HuH-7 (cell line): Measurements from ENCODE around the gene AQP12B.
"Not testable (repeated sequence)": the region's sequence is repeated elsewhere in the genome, so short reads cannot be mapped to it uniquely, and the experiment has no call there.

Source experiments
- DNase-seq: peaks from one replicate; pipeline ENCODE4 v3.0.0; 2011; ENCODE audit warnings: low spot score

The AQP12B gene

DNA sequence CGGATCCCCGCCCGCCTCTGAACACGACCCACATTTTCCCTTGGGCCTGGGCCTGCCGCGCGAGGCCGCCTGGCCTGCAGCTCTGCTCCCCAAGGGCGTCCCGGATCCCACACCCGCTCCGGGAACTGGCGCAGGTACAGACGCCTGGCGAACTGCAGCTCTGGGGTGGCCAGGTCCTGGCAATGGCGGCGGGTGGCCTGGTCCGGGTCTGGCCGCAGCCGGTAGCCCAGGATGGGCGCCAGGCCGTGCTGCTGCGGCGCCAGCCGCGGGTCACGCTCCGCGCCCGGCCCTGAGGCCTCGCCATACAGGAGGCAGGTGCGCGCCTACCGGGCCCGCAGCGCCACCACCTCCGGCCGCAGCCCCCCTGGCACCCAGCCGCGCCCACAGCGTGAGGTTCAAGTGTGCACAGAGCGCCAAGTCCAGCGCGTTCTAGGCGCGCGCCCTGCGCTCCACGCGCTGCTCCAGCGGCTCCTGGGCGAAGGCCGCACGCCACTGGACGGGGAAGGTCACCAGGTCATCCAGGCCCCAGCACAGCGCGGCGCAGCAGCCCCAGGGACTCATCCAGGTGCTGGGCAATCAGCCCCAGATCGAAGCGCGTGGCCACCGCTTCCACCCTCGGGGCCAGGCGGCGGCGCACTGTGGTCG, 18.5 kb upstream of the AQP12B start:
- DNase-seq: no peak

DNA sequence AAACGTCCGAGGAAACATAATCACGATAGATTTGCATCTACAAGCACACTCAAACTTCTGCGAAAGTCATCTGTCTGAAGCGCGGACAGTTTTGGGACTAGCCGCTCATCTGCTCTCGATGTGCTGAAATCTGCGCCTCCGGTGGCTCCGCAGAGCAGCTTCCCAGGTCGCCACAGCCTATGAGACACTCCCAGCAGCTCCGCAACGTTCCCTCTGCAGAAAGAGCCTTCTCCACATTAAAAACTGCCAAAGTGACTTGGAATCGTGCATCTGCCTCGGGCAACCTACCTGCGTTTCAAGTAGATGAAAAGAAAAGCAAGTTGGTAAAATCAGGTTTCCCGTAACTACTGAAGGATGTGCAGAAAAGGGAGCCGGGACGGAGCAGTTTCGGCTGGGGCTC, 17.9 kb upstream of the AQP12B start:
- DNase-seq: not testable (repeated sequence)

DNA sequence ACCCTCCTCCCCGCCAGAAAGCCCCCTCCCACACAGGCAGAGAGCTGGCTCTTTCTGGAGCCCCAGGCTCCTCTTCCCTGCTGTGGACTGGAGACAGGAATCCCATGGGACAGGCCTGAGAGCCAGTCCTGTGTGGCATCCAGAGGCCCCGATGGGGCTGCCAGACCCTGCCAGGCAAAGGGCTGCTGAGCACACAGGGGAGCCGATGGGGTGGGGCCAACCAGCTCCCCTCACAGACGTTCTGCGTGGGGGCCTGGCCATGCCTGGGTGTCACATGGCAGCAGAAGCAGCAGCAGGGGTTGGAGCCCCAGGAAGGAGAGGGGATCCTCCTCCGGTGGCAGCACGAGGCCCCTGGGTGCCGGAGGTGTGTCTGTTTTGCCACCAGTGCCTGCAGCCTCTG, 17.1 kb upstream of the AQP12B start:
- DNase-seq: not testable (repeated sequence)

DNA sequence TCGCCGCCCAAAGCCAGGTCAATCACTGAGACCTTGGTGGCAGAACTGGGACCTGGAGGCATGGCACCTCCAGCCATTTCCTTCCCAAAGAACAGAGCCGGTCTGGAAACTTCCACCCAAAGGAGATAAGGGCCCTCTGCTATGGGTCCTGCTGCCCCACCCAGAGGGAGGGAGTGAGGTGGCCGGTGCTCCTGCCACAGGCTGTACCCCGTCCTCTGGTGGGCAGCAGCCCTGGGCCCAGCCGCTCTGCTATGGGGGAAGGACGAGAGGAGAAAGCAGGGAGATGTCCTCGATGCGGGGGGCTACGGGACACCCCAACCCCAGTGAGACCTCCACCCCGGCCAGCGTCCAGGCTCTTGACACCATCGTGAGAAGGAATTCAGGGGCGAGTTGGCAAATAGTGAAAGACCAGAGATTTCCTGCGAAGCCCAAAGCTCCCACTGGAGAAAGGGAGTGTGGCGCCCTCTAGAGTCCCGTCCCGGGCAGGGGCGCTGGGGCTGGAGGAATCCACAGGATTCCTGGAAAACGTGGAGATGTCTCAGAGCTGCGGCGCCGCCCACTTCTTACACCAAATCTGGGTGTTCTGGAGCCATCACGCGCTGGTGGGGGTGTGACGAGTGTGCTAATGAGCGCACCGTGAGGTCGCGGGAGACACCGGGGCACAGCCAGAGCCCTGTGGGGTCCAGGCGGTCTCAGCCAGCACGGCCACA, 16.3 kb upstream of the AQP12B start:
- not testable (repeated sequence) for DNase-seq

DNA sequence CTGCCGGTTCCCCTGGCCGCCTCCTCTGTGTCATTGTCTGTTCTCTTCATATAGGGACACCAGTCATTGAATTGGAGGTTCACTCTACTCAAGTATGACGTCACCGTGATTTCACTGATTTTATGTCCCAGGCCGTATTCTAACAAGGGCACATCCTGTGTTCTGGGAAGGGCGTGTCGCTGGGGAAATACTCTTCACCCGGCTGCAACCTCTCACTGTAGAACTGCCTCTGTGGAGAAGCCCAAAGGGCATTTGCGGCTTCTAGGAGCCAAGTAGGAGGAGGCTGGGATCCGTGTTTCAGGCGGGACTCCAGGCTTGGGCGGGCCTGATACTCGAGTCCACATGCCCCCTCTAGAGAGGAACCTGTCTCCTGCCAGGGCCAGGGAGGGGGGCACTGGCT, 13.8 kb upstream of the AQP12B start:
- DNase-seq: not testable (repeated sequence)

DNA sequence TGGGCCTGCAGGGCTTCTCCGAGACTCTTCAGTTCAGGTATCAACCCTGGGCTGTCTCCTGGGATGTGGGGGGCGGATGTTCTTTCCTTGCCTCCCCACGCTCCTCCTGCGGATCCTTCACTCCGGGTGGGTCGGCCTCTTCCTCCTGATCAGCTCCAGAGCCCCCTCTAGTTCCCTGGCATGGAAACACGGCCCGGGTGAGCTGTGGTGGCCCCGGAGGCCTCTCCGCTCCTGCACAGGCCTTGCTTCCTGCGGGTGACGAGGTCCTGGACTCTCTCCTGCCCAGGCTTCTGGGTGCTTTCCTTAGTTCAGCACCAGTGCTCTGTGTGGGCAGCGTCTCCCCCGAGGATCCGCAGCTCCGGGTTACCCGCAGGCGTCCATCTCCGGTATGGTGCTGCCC, 12.9 kb upstream of the AQP12B start:
- not testable (repeated sequence) for DNase-seq

DNA sequence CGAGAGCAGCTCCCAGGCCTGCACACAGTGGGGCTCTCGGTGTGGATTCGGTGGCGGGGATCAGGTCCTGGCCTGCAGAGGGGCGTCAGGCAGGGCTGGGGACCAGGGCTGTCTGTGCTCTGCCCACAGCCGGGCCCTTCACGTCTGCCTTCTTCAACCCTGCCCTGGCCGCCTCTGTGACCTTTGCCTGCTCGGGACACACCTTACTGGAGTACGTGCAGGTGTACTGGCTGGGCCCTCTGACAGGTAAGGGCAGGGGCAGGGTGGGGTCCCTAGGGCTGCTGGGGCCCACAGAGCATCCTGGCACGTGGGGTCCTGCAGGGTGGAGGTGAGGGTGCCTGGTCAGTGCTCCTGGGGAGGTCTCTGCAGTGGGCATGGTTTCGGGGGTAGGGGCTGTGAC, 11.6 kb upstream of the AQP12B start:
- DNase-seq: not testable (repeated sequence)

DNA sequence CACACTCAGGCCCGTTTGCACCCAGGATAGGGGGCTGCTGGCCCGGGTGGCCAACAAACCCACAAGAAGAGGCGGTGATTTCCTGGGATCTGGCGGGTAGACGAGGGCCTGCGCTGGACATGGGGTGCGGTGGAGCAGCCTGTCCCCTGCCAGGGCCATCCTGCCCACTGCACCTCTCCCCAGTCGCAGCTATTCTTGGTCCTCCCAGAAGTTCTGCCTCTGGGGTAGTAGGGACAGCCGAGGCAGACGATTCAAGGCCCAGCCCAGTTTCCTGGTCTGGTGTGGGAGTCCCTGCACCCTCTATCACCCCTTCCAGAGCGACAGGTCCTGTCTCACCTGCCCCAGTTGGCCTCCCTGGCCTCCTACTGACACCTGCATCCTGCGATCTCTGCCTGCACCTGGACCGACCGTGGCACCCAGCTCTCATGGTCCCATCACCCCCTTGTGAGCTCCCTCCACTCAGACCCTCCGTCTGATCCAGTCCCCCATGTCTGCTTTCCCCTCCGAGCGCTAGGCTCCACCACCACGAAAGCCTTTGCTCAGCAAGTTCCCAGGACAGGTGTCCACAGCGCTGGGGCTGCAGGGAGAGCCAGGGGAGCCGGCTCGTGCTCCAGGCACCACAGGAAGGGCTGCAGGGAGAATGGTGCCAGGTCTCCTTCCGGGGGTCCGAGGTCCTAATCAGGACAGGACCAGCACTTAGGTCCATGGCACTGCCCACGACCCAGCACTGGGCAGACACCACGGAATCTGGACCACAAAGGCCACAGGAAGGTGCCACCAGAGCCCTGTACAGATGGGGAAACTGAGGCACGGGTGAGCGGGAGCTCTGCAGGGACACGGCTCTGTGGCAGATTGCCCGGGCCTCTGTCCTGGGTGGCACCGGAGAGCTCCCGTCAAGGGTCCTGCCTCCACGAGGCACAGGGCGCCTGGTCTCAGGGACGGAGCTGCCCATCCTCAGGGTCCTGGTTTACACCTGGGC, 10.2 kb upstream of the AQP12B start:
- not testable (repeated sequence) for DNase-seq

DNA sequence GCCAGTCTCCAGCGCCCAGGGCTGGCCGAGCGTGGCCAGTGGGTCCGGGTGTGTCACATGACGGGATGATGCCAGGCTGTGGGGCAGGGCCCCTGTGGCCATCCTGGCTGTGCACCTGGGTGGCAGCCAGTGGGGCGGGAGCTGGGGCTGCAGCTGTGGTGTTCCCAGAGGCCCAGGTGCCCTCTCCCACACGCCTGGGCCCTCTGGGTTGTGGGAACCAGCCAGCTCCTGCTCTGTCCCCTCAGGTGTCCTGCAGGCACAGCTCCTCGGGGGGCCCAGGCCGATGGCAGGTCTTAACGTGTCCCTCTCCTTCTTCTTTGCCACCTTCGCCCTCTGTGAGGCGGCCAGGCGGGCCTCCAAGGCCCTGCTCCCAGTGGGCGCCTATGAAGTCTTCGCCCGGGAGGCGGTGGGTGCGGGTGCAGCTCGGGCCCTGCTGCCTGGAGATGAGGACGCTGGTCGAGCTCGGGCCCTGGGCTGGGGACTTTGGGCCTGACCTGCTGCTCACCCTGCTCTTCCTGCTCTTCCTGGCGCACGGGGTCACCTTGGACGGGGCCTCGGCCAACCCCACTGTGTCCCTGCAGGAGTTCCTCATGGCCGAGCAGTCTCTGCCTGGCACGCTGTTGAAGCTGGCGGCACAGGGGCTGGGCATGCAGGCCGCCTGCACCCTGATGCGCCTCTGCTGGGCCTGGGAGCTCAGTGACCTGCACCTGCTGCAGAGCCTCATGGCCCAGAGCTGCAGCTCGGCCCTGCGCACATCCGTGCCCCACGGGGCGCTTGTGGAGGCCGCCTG, 9.1 kb upstream of the AQP12B start, which contains the start of gene AQP12A:
AQP12A (plus strand) TSS at position 236 of the 790 bp plus-strand sequence; CDS start at position 284, 48 bp downstream.
- DNase-seq: not testable (repeated sequence)

DNA sequence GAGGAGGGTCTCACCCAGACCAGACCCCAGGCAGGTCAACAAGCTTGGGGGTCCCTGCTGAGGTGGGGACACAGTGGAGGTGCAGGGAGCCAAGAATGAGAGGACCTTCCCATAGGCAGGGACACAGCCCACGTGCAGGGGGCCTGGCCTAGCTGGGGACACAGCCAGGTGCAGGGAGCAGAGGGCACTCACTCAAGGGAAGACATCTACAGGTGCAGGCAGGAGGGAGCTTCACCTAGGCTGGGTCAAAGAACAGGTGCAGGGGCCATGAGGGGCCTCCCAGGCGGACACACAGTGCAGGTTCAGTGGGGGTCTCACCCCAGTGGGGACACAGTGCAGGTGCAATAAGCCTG, 8.4 kb upstream of the AQP12B start:
- not testable (repeated sequence) for DNase-seq

DNA sequence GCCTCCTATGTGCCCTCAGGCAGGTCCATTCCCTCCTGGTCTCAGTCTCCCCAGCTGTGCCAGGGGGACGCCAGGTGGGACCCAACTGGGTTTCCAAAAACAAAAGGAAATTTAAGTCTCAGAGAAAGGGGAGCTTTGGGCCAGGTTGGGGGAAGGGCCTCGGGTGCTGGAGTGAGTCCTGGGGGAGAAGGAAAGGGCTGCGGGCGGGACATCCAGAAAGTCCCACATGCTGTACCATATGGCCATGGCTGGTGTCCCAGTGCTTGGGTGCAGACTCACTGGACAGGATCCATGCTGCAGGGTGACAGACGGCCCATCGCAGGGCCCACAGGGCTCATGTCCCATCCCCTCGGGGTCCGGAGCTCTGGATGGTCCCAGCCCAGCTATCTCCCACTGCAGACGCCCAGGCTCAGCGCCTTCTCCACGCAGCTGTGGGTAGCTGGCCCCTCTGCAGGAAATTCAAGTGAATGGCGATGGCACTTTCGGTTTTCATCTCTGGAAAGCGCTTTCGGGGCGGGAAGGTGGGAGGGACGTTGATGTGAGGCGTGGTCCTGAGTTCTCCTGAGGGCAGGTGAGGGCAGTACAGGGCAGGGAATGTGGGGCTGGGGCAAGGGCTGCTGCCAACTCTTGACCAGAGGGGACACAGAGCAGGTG, 7.9 kb upstream of the AQP12B start:
- not testable (repeated sequence) for DNase-seq

DNA sequence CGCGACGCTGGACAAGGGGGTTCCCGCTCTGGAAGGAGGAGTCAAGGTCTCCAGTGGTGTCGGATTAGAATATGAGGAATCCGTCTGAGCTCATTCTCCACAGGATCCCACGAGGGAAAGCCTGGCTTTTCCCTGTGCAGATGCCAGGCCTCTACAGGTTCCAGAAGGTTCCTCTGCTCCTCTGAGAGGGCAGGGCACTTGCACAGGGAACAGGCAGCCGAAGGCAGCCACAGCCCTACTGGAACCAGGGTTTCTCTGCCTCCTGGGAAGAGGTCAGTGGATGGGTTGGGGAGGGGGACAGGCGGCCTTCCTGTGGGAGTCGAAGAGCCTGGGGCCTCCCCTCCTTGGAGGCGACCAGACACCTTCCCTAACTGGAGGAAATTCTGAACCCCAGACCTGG, 7.3 kb upstream of the AQP12B start:
- DNase-seq: no peak

DNA sequence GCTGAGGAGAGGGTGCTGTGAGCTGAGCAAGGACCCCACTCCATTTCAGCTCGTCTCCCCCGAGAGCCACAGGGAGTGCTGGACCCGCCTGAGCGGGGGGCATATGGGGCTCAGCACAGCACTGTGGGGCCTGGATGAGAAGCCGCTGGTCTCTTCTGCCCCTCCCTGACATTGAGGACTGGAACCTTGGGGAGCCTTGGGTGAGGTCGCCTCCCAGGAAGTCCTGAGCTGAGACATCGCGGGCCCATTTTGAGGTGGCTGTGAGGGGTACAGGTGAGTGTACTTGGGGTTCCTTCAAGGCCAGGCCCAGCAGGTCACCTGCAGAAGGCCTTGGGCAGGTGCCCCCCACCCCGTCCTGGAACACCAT, 5.9 kb upstream of the AQP12B start:
- DNase-seq: no peak

DNA sequence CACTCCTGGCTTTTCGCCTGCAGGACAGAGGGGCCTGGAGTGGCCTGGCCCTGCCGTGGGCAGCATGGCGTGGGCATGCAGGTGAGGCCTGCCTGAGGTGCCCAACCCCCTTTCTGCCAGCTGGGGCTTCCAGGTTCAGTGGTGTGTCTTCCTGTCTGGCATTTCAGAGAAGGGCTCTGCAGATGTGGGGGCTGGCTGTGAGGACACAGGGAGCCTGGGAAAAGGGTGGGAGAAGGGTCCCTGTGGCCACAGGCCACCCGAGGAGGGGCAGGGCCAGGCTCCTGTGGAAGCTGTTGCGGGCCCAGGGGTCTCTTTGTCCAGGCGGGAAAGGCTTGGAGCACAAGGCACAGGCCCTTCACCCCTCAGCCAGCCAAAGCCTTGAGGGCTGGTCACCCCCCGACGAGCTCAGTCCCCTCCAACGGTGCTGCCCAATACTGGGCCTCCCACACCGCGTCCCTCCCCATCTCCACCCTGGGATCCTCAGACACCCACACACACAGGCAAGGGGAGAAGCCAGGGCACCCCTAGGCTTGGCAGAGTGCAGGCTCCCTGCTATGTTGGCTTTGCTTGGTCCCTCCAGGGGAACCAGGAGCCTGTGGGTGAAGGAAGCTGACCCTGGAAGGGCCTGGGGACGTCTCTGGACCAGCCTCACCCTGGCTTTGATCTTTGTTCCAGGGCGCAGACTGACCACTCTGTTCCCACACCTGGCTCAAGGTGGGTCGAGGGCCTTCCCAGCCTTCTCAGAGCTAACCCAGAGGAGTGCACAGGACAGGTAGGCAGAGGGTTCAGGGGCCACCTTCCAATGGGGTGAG, 5.3 kb upstream of the AQP12B start:
- DNase-seq: no peak

DNA sequence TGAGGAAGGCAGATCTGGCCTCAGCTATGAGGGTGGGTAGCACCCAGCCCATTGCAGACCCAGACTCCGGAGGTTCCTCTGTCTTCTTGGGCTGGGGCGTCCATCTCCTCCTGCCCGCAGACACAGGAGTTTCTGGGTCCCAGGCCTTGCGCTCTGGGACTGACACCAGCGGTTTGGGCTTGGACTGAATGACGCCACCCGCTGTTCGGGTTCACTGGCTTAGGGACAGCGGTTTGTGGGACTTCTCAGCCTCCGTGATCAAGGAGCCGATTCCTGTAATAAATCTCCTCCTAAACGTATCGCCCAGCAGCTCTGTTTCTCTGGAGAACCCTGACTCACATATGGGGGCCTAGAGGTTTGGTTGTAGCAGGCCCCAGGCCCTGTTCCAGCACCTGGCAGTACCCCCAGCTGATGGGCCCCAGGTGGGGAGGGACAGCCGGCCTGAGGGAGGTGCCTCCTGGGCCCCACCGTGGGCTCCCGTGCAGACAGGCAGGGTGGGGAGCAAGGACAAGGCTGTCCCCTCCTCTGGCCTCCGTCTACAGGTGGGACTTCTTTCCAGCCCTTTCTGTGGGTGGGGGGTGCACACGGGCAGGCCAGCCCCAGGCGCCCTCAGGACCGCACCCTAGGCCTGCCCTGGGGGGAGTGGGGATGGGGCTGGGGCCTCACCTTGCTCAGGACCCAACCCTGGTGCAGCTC, 4.5 kb upstream of the AQP12B start:
- DNase-seq: no peak

DNA sequence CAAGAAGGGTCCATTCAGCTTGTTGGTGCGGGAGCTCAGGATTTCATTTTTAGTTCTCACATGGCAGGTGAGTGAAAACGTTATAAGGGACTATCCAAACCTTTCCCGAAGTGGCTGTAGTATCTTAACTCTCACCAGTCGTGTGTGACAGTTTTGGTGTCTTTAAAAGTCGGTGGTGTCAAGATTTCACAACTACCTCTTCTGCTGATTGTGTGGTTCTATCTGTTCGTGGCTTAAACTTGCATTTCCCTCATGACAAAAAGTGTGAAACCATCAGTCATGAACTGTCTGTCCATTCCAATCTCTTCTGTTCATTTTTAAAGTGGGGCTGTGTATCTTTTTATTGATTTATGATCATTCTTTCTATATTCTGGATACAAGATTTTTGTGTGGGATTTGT, 3.8 kb upstream of the AQP12B start:
- DNase-seq: no peak

DNA sequence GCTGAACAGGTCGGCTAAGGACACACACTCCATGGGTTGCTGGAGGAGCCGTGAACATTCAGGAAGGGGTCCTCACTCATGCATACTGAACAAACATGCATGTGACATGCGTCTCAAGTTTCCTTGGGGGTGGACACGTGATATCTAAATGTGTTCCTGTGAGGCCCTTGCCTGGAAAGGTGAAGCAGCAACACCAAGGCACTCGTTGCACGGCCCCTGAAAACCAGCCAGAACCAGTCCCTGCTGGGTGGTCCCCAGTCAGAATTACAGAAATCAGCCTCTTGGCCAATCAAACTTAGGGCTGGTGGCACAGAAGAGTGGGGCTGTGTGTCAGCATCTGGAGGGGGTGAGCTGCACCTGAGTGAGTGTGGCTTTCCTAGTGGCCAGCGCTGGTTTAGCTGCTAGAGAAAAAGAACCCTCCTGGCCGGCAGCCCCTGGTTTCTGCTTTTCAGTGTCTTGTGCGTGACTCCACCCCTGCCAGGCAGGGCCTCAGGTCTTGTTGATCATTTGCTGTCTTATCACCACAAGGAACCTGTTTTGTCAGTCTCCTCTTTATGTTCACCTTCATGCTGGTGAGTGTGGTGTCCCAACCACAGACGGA, 3.2 kb upstream of the AQP12B start:
- DNase-seq: no peak

DNA sequence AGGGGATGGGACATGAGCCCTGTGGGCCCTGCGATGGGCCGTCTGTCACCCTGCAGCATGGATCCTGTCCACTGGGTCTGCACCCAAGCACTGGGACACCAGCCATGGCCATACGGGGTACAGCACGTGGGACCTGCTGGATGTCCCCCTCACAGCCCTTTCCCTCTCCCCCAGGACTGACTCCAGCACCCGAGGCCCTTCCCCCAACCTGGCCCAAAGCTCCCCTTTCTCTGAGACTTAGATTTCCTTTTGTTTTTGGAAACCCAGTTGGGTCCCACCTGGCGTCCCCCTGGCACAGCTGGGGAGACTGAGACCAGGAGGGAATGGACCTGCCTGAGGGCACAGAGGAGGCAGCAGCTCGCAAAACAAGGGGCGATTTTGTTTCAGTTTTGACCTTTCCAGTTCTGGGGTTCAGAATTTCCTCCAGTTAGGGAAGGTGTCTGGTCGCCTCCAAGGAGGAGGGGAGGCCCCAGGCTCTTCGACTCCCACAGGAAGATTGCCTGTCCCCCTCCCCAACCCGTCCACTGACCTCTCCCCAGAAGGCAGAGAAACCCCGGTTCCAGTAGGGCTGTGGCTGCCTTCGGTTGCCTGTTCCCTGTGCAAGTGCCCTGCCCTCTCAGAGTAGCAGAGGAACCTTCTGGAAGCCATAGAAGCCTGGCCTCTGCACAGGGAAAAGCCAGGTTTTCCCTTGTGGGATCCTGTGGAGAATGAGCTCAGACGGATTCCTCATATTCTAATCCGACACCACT, 1.5 kb upstream of the AQP12B start:
- not testable (repeated sequence) for DNase-seq
